ACHN (cell line): ENCODE measurements around the gene MAP2K5.

ENCODE experiments used
- DNase-seq: peaks from one replicate; pipeline ENCODE4 v3.0.0-alpha.2; 2015
- in situ Hi-C: cut with HindIII; loops from 2 replicates; pipeline ENCODE4 v1.10.0; 2017; ENCODE audit warnings: low sequenced_read_pairs, low pct_ligation_motif_present, low pct_unique_long_range_greater_than_20kb

MAP2K5 gene

DNA sequence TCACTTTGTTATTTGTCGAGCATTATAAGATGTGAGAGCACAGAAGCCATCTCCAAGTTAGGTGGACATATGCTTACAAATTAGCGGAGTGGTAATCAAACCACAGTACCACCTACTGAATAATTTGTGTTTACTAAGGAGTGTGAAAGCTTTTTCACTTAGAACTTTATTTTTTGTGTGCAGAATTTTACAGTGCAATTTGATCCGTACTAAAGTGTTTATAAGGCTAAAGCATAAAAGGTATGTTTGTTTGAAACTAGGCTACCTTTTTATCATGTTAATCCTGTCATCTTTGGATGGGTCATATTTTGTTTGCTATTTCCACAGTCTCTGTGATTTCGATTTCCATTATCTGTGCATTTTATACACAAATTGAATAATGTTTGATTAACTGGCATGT lies 37.5 kb downstream of the MAP2K5 start:
- no peak for DNase-seq
- in situ Hi-C loops, result no loop called here

DNA sequence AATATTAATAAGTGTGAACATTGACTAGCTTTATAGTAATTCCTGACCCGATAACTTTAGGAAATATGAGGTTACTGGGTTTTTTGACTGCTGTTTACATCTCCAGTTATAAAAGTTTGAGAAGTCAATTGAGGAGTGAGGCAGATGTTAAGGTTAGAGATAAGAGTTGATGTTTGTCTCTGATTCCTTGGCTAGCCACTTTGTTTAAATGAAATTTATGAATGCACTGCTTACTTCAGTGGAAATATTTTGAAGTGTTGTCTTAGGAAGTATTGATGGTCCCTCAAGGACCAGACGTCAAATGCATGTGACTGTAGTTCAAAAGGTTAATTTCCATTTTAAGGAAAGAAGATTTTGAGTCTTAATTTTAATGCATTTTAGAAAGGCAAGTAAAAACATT lies 41.7 kb downstream of the MAP2K5 start:
- in situ Hi-C loops, result no loop called here
- no peak for DNase-seq

DNA sequence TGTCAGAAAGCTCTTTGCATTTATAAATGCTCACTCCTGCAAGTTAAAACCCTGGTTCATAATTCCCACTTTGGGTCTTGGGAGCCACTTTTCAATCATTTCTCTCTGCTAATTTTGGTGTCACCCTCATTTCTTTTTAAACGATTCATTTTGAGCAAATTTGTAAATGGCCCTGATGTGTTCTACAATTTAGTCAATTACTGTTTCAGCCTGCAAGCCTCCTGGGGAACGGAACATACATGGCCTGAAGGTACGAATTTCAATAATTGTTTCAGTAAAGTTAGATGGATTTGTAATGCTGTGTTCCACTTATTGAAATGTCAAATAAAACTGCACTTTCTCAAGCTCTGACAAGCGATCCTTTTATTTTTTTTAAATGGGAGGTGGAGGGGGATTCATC lies 43.2 kb downstream of the MAP2K5 start:
- in situ Hi-C loops, result no loop called here
- no peak for DNase-seq

DNA sequence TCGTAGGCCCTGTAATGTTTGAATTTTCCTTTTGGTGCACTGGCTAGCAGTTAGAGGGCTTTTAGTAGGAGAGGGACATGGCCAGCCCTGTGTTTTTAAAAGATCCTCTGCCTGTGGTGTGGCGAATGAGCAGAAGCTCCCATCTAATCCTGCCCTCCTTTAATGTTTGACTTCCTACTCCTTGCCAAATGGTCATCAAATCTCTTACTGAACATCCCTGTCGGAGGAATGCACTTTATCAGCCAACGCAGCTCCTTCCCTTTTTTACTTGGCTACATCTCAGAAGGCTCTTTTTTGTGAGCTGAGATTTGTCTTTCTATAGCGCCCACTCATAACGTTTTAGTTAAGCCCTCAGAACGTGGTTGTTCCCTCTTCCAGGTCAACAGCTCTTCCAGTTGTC lies 44.8 kb downstream of the MAP2K5 start:
- DNase-seq, result no peak
- in situ Hi-C loops, result no loop called here

DNA sequence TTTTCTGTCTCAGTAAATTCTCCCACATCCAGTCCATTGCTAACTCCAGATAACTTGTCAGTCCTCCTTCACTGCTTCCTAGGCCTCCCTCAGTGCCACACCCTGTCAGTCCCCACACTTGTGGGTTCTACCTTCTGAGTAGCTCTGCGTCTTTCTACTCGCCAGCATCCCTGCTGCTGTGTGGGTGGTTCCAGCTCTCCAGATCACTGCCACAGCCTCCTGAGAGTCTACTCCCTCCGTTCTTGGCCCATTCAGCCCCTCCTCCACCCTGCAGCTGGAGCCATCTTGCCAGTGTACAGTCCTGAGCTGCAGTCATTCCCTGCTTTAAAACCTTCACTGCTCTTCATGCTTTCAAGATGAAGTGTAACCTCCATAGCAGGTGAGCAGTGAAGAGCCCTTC lies 45.3 kb downstream of the MAP2K5 start:
- in situ Hi-C loops, result no loop called here
- no peak for DNase-seq

DNA sequence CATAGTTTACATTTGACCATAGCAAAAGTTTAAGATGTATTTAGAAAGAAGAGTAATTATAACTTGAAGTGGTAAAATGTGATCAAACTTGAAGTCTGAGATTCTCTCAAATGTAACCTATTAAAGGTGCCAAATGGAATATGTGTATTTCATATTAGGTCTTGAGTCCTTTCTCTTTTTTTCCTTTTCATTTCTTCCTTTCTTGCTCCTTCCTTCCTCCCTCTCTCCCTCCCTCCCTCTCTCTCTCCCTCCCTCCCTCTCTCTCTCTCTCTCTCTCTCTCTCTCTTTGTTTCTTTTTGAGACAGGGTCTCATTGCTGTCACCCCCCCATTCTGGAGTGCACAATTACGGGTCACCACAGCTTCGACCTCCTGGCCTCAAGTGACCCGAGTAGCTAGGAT lies 47.7 kb downstream of the MAP2K5 start:
- DNase-seq, result no peak
- in situ Hi-C loops, result no loop called here

DNA sequence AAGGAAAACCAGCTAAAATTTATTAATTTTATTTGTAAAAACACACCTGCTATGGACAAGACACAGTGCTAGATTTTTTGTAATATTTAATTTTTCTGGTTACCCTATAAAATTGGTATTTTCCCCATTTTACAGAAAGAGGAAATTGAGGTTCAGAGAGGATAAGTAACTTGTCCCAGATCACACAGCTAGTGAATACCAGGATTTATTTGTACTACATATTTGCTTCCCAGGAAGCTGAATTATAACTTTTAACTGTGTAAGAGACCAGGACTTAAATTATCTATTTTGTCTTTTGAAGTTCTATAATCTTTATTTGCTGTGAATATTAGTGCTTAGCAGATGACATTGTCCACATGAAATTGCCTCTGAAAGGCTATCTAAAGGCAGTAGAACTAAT lies 49.7 kb downstream of the MAP2K5 start:
- no peak for DNase-seq
- in situ Hi-C loops, result no loop called here

DNA sequence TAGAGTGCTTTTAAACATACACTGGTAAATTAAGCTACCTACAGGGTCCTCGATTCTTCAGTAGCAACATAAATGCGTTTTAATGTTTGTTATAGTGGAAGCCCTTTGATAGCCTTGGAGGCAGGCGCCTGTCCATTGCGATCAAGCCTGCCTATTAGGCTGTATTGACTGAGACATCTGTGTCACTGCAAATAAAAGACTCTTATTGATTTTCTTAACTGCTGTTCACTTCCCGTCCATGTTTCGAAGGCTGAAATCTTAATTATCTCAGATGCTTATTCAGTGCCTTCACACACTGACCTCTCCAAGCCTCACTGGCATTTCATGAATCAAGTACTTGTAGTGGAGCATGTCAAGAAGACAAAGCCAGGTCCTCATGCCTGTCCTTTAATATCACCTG lies 51.1 kb downstream of the MAP2K5 start:
- in situ Hi-C loops, result no loop called here
- DNase-seq, result no peak

DNA sequence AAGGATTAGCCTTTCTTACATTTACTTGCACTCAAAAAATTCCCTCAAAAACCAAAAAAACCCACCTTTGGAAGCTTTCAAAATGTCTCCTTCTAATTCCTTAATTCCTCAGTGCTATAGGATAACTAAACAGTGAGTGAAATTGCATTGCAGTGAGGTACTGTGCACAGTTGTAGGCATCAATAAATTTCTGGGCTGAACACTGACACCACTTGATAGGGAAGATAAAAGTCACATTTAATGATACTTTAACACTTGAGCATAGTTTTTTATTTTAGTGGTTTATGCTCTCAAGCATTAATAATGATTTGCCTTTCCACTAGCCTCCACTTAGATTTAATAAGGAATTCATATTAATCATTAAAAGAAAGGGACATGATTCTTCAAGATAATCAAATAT lies 52.3 kb downstream of the MAP2K5 start:
- DNase-seq, result no peak
- in situ Hi-C loops, result no loop called here

DNA sequence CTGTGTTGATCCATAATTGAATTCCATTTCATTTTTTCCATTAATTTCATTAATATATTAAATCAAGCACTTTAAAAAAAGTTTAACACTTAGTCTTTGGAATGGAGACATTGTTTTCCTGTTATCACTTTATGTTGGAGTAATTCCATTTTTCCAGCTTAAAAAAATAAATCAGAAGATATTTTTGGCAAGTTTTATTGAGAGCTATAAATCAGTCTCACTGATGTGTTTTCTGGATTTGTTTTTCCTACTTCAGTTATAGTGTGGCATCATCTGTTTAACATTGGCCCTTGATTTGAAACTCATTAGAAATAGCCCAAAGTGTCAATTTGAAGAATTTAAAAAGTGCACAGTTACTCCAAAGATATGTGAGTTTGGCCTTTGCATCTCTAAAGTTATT lies 53.1 kb downstream of the MAP2K5 start:
- no peak for DNase-seq
- in situ Hi-C loops, result no loop called here

DNA sequence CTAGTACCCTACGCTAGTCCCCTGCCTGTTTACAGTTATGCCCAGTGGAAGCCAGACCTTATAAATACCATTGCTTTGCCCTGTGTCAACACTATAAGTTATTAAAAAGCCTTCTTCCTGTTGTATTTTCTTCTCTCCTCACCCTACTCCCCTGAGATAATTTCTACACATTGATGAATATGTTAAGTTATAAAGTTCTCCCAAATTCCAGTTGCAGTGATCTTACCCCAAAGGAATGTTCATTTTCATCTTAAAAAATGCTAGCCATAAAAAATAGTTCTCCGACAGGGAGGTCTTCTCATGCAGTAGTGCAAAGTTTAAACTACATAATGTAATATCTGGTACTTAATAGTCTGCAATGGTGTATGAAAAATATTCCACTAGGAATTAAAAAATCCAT lies 58.6 kb downstream of the MAP2K5 start:
- no peak for DNase-seq
- in situ Hi-C loops, result no loop called here

DNA sequence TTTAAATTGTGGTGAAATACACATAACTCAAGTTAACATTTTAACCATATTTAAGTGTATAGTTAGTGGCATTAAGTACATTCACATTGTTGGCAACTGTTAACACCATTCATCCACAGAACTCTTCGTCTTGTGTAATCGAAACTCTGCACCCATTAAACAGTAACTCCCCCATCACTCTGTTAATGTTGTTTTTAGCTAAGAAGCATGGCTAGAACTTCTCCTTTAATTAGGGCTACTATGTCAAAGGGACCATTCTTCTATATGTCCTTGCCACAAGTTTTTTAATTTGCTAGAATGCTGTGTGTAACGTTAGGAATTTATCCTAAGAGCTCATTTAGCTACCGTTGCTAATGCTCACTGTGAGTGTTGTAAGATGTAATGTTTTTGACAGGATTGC lies 60.6 kb downstream of the MAP2K5 start:
- no peak for DNase-seq
- in situ Hi-C loops, result no loop called here

DNA sequence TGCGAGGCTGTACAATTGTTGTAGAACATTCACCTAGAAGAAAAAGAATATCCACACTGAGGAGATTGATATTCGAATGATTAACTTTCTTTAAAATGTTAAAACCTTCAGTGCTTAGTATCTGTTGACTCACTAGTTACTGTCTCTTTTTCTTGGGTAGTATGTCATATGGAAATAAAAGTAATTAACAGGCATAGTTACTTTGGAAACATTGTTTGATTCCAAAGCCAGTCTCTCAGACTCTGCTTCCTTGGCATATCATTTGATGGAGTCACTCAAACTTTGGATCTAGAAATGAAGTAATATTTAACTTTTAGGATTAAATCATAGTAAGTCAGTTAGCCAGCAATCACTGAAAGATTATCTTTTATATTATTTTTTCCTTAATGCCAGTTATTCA lies 63.4 kb downstream of the MAP2K5 start:
- in situ Hi-C loops, result no loop called here
- no peak for DNase-seq

DNA sequence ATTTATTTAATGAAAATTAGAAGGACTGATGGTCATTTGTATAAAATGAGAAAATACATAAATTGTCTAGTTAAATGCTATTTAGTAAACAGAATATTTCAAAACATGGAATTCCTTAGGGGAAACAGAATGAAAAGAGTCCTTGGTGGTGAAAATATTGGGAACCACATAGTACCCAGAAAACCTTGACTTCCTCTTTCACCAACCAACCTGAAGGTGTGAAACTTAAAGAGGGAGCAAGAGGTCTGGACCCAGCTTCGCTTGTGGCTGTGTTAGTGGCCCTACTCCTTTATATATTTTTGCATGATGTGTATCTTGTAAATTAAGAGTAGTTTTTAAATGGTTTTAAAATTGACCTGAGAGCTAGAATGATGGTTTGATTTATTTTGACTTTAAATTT lies 64.2 kb downstream of the MAP2K5 start:
- no peak for DNase-seq
- in situ Hi-C loops, result no loop called here

DNA sequence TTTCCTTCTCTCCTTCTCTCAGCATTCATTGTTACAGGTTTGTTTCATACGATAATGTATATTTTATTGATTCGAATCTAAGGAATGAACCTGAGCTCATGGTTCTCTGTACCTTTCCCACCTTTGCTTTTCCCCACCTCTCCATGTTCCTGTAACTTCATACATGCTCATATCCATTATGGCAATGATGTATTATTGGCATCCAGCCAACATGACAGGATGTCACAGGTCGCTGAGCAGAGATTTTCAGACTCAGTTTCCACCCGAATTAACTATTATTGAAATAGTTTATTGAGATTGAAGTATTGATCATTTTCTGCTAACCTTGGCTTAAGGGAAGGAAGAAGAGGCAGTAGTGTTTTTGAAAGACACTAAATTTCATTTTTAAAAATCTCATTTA lies 64.8 kb downstream of the MAP2K5 start:
- no peak for DNase-seq
- in situ Hi-C loops, result no loop called here

DNA sequence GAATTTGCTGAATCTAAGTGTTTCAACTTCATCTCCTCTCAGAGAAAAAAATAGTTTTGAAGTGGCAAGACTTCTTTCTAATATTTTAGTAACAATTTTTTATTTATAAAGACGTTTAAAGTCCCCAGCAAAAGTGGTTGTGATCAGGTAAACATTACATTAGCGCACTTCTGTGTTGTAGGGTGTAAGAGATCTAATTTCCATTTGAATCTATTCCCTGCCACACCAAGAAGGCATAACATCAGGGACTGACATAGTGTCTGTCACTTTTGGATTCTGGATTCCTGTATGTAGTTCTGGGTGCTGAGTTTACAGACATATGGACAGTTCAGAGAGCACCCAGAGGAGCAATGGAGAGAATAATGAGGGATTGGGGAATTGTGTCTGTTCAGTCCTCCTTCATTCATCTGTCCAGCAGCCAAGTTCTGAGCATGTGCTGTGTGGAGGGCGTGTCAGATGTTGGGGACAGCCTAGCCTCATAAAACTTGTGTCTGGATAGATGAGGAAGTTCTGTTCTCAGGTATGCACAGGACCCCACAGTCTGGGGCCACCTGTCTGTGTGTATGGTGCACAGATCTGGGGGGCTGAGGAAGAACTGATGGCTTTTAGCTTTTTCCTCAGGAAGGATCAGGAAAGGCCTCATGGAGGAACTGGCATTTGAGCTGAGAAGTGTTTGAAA lies 65.6 kb downstream of the MAP2K5 start:
- no peak for DNase-seq
- in situ Hi-C loops, result no loop called here

DNA sequence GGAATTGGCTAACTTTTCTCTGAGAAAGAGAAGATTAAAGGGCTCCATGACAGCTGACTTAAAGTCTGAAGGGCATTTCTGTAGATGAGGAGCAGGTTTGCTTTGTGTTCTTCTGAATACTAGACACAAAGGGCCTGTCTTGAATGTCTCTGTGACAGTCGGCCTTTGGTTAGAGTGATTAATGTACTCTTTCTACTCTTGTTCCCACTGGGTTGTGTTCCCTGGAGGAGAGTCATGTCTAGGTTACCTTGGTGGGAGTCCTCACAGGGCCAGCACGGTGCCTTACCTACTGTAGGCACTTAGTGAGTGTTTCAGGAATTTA lies 66.1 kb downstream of the MAP2K5 start:
- in situ Hi-C loops, result no loop called here
- no peak for DNase-seq

DNA sequence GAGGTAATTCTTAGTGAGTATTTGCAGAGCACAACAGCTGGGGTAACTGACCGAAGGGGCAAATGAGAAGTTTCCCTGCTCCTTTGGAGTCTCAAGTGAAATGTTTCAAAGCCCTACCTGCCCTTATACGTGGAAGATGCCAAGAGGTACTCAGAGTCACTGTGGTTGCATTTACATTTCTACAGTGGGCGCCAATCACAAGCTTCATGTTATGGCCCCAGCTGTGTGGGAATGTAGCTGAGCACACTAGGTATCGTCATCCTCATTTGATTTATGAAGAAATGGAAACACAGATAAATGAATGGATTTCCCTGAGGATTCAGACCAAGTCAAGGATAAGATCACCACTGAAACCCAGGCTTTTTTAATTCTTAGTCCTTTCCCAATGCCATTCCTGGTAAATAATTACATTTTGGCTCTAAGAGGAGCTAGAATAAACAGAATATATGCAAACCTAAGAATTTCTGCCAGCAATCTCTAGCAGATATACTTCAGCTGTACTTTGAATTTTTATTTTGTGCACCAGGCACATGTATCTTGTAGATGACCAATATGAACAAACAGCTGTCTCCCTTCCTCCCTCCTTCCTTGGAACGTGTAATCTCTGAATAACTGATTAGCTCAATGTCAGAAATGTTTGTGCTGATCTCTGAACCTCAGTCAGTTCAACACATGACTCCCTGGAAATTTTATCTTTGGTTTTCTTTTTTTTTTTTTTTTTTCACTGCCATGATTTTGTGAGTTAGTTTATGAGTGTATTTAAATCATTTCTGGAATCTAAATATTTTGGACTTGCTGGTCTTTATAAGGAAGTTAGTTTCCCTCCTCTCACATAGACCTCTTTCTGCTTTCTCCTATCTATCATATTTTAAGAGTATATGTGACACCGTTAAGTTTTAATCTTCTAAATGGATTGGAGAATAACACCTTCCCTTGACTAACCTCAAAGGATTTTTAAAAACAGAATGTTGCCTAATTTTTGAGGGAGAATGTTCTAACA lies 69.2 kb downstream of the MAP2K5 start:
- in situ Hi-C loops, result no loop called here
- DNase-seq, result no peak

DNA sequence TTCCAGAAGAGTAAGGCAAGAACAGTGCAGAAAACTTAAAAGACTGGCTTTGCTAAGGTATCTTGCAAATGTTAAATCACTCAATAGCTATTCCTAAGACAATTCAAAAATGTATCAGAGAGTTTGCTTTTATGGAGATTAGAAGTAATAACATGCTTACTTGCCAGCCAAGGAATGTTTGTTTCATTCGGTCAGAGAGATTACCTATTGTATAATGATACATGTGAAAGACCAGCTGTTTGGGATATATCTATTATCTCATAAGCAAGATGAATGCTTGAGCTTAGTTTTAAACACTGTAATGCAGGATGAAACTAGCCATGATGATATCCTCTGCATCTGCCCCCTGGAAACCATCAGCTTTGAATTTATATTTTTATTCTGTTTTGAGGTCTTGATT lies 70.7 kb downstream of the MAP2K5 start:
- DNase-seq, result no peak
- in situ Hi-C loops, result no loop called here

DNA sequence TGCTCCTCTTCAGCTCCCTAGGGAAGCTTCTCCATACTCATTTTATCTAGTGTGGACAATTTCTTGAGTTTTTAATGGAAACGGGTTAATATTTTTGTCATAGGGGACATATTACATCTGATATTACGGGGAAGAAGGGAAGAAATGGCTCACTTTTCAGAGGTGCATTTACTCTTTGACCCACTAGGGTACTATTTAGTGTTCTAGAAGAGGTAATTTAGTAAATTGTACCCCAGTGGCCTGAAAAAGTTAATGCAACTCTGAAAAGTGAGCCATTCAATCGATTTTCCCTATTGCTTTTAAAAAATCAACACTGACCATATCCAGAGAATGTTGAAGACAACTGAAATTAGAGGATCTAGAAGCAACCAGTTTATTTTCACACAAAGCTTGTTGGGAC lies 71.2 kb downstream of the MAP2K5 start:
- DNase-seq, result no peak
- in situ Hi-C loops, result no loop called here
